GM19438 (cell line): Measurements from ENCODE around the gene TATDN2.
"Not testable (repeated sequence)": the region's sequence is repeated elsewhere in the genome, so short reads cannot be mapped to it uniquely, and the experiment has no call there.

Source experiments
- ATAC-seq: cut with Tn5 transposase; IDR thresholded peaks from one replicate; pipeline ENCODE4 v1.9.1; 2021; ENCODE audit warnings: low read depth; ENCODE audit not compliant: unreplicated experiment

Gene TATDN2

GRCh38 chr3:10288575-10288960, 40.3 kb downstream of the TATDN2 start:
- ATAC-seq = no peak

- ATAC-seq = no peak
Observed at GRCh38 chr3:10289077-10289476, 40.8 kb downstream of the TATDN2 start.

GRCh38 chr3:10289787-10290355, 41.6 kb downstream of the TATDN2 start:
- no peak for ATAC-seq

GRCh38 chr3:10290481-10291176, 42.4 kb downstream of the TATDN2 start:
- no peak for ATAC-seq

GRCh38 chr3:10291641-10292040, 43.4 kb downstream of the TATDN2 start:
- ATAC-seq = no peak

- ATAC-seq = peak; percentile 72
Observed at GRCh38 chr3:10292505-10293419, 44.5 kb downstream of the TATDN2 start, which contains the start of gene GHRL. Gene GHRL, minus strand, starts transcription at chr3:10292947. Its CDS starts 2,767 bp downstream, at chr3:10290180.

GRCh38 chr3:10294030-10294586, 45.8 kb downstream of the TATDN2 start:
- no peak for ATAC-seq

- not testable (repeated sequence) for ATAC-seq
Observed at GRCh38 chr3:10298064-10298463, 49.8 kb downstream of the TATDN2 start.

- ATAC-seq = no peak
Observed at GRCh38 chr3:10299175-10299574, 50.9 kb downstream of the TATDN2 start.

- peak; percentile 69 for ATAC-seq
Observed at GRCh38 chr3:10299679-10300078, 51.4 kb downstream of the TATDN2 start.

GRCh38 chr3:10300087-10300486, 51.8 kb downstream of the TATDN2 start:
- ATAC-seq = peak; percentile 19

- no peak for ATAC-seq
Observed at GRCh38 chr3:10303105-10303504, 54.8 kb downstream of the TATDN2 start.

GRCh38 chr3:10303785-10304184, 55.5 kb downstream of the TATDN2 start:
- no peak for ATAC-seq

GRCh38 chr3:10304905-10305304, 56.6 kb downstream of the TATDN2 start:
- no peak for ATAC-seq

- no peak for ATAC-seq
Observed at GRCh38 chr3:10305331-10305902, 57.2 kb downstream of the TATDN2 start.

- no peak for ATAC-seq
Observed at GRCh38 chr3:10306156-10306555, 57.9 kb downstream of the TATDN2 start.

GRCh38 chr3:10308678-10309077, 60.4 kb downstream of the TATDN2 start:
- ATAC-seq = no peak

GRCh38 chr3:10309736-10310135, 61.5 kb downstream of the TATDN2 start:
- ATAC-seq = no peak

- ATAC-seq = no peak
Observed at GRCh38 chr3:10310578-10310977, 62.3 kb downstream of the TATDN2 start.

- ATAC-seq = no peak
Observed at GRCh38 chr3:10311710-10312109, 63.5 kb downstream of the TATDN2 start.

- ATAC-seq = no peak
Observed at GRCh38 chr3:10312391-10312790, 64.1 kb downstream of the TATDN2 start.
